Measurements from ENCODE around the gene LIN7A.
"Not testable (repeated sequence)": the region's sequence is repeated elsewhere in the genome, so short reads cannot be mapped to it uniquely, and the experiment has no call there.

The LIN7A gene

GRCh38 chr12:80810874-80811273, 126.9 kb downstream of the LIN7A start:
- DNase-seq (ENCODE audit: low read depth) = no peak

- DNase-seq (ENCODE audit: low read depth) = no peak
Measured at GRCh38 chr12:80807640-80808288, 130.0 kb downstream of the LIN7A start.

GRCh38 chr12:80805106-80805505, 132.6 kb downstream of the LIN7A start:
- DNase-seq (ENCODE audit: low read depth) = no peak

GRCh38 chr12:80802652-80803400, 134.9 kb downstream of the LIN7A start:
- no peak for DNase-seq (ENCODE audit: low read depth)

- DNase-seq (ENCODE audit: low read depth) = no peak
Measured at GRCh38 chr12:80798281-80798680, 139.5 kb downstream of the LIN7A start.

- no peak for DNase-seq (ENCODE audit: low read depth)
Measured at GRCh38 chr12:80794551-80794950, 143.2 kb downstream of the LIN7A start.

GRCh38 chr12:80792861-80793260, 144.9 kb downstream of the LIN7A start:
- DNase-seq (ENCODE audit: low read depth) = no peak

GRCh38 chr12:80791863-80792262, 145.9 kb downstream of the LIN7A start:
- DNase-seq (ENCODE audit: low read depth) = no peak

- DNase-seq (ENCODE audit: low read depth) = not testable (repeated sequence)
Measured at GRCh38 chr12:80788407-80788806, 149.3 kb downstream of the LIN7A start.

GRCh38 chr12:80782963-80783470, 154.7 kb downstream of the LIN7A start:
- DNase-seq (ENCODE audit: low read depth) = not testable (repeated sequence)

- no peak for DNase-seq (ENCODE audit: low read depth)
Measured at GRCh38 chr12:80781313-80781712, 156.4 kb downstream of the LIN7A start.

GRCh38 chr12:80780746-80781145, 157.0 kb downstream of the LIN7A start:
- DNase-seq (ENCODE audit: low read depth) = no peak

GRCh38 chr12:80778005-80778541, 159.7 kb downstream of the LIN7A start:
- DNase-seq (ENCODE audit: low read depth) = no peak

- DNase-seq (ENCODE audit: low read depth) = no peak
Measured at GRCh38 chr12:80777587-80777986, 160.1 kb downstream of the LIN7A start.

- DNase-seq (ENCODE audit: low read depth) = no peak
Measured at GRCh38 chr12:80776706-80777105, 161.0 kb downstream of the LIN7A start.

GRCh38 chr12:80770958-80771357, 166.8 kb downstream of the LIN7A start:
- no peak for DNase-seq (ENCODE audit: low read depth)

- DNase-seq (ENCODE audit: low read depth) = no peak
Measured at GRCh38 chr12:80769553-80770140, 168.1 kb downstream of the LIN7A start.

GRCh38 chr12:80766897-80767296, 170.8 kb downstream of the LIN7A start:
- DNase-seq (ENCODE audit: low read depth) = no peak

- no peak for DNase-seq (ENCODE audit: low read depth)
Measured at GRCh38 chr12:80766210-80766609, 171.5 kb downstream of the LIN7A start.

- DNase-seq (ENCODE audit: low read depth) = no peak
Measured at GRCh38 chr12:80763874-80764273, 173.9 kb downstream of the LIN7A start.

GRCh38 chr12:80761838-80762237, 175.9 kb downstream of the LIN7A start:
- no peak for DNase-seq (ENCODE audit: low read depth)

GRCh38 chr12:80756875-80757274, 180.9 kb downstream of the LIN7A start:
- DNase-seq (ENCODE audit: low read depth) = no peak

GRCh38 chr12:80754274-80754673, 183.5 kb downstream of the LIN7A start:
- DNase-seq (ENCODE audit: low read depth) = no peak

All from T follicular helper cell (primary cell).